Effector memory CD8-positive, alpha-beta T cell (primary cell): ENCODE data around the gene PYGO2.

Experiments
- ATAC-seq: fragments of 150-1000 bp; cut with Tn5 transposase; replicated peaks from 2 replicates; pipeline ENCODE4 v1.10.0; 2021; ENCODE audit warnings: mild to moderate bottlenecking, moderate library complexity
- DNase-seq, 3 experiments: peaks; one replicate each; pipeline ENCODE4 v3.0.0; 2021
- H3K27ac Mint-ChIP-seq, 2 donors: one replicate each; pipeline ENCODE4 v1.8.0; 2022; ENCODE audit warnings: mild to moderate bottlenecking in 2 of 2, mixed read lengths in 2 of 2, moderate library complexity in 2 of 2
- H3K27me3 Mint-ChIP-seq, 2 donors: one replicate each; pipeline ENCODE4 v1.8.0; 2022; ENCODE audit warnings: mixed read lengths in 2 of 2
- H3K36me3 Mint-ChIP-seq: one replicate; pipeline ENCODE4 v1.8.0; 2022; ENCODE audit warnings: mild to moderate bottlenecking, moderate library complexity, mixed read lengths; ENCODE audit not compliant: insufficient read depth
- H3K4me1 Mint-ChIP-seq, 2 donors: one replicate each; pipeline ENCODE4 v1.8.0; 2022; ENCODE audit warnings: low read depth in 2 of 2, mixed read lengths in 2 of 2
- H3K4me3 Mint-ChIP-seq, 2 donors: one replicate each; pipeline ENCODE4 v1.8.0; 2022; ENCODE audit warnings: mild to moderate bottlenecking in 2 of 2, mixed read lengths in 2 of 2, moderate library complexity in 2 of 2
- H3K9me3 Mint-ChIP-seq, 2 donors: one replicate each; pipeline ENCODE4 v1.8.0; 2022; ENCODE audit warnings: mixed read lengths in 2 of 2

The PYGO2 gene

DNA sequence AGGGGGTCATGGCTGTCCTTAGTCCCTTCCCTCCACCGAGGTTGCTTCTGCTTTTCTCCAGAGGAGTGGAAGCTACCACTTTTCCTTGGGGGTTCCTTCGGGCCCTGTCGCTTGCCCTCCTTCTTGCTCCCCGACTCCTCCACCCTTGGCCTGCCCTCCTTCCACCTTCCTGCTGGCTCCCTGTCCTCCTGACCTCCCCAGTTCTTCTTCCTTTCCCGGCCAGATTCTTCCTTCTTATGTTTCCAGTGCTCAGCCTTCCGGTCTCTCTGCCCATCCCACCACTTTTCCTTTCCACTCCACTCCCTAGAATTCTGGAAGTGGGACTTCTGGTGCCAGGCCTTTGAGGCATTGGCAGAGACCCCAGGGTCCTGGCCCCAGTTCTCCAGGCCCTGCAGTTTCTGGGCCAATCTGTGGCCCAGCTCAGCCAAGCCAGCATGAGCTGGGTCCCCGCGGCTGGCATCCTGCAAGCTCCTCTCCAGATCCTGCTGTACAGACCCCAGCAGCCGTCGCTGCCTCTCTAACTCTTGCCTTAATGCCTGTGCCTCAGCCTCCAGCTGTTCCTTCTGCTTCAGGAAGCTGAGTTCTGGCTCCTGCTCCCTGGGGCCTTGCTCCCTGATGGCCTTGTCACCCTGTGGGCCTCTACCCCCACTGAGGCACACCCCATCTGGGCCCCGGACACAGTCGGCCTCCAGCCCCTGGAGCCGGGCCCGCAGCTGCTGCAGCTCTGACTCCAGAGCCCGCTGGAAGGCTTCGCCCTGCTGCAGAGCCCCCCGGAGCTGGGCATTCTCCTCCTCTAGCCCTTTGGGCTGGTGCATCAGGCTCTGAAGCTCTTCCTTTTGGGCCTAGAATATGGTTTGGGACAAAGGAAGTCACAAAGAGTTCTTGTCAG is 15.4 kb downstream of the PYGO2 start:
- DNase-seq (no peak), ATAC-seq (no peak)
- Mint-ChIP-seq H3K36me3 (peaks cover 97% of the 10 kb centered on the region), H3K27me3 (no peaks in the 10 kb centered on the region), H3K4me3 (peak overlapping the region in 1 of 2 donors; percentile 4), H3K9me3 (no peaks in the 10 kb centered on the region), H3K4me1 (peaks cover 34 to 45% of the 10 kb centered on the region in 2 donors), H3K27ac (peak overlapping the region in 1 of 2 donors; percentile 99)

DNA sequence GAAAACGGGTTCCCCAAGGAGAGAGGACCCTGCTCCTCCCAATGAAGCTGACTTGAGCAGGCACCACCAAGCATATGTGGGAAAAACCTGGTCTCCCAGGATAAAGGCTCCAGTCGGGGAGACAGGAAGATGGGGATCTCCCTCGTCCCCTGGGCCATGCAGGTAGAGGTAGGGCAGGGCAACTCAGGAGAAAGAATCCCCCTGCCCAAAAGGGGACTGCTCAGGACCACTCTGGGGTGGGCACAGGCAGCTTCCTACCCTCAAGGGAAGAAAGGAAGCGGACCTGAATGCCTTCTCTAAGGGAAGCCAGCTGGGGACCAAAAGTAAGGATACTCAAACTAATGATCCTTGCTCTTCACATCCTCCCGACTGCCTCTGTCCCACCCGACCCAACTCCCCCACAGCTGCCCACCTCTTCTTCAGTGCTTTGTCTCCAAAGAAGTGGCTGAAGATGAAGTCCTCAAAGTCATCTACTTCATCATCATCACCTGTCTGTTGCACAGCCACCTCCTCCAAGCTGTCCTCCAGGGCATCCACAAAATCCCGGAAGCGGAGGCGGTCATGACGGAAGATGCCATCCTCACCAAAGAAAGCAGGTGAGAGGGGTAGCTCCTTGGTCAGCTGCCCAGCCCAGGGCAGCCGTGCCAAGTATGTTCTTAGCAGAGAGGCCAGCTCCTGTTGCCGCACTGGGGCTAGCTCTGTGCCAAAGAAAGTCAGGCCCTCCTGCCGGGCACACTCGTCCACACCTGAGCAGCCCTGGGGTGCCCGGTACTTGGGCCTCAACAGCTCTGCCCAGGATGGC is 16.2 kb downstream of the PYGO2 start:
- no peak overlapping the region for H3K4me3 Mint-ChIP-seq
- H3K27ac Mint-ChIP-seq = peak overlapping the region; percentile 95 to 99
- peaks cover 90% of the 10 kb centered on the region for H3K36me3 Mint-ChIP-seq
- peaks cover 37 to 48% of the 10 kb centered on the region in 2 donors for H3K4me1 Mint-ChIP-seq
- no peaks in the 10 kb centered on the region for H3K27me3 Mint-ChIP-seq
- ATAC-seq (no peak), DNase-seq (no peak)
- H3K9me3 Mint-ChIP-seq = no peaks in the 10 kb centered on the region

DNA sequence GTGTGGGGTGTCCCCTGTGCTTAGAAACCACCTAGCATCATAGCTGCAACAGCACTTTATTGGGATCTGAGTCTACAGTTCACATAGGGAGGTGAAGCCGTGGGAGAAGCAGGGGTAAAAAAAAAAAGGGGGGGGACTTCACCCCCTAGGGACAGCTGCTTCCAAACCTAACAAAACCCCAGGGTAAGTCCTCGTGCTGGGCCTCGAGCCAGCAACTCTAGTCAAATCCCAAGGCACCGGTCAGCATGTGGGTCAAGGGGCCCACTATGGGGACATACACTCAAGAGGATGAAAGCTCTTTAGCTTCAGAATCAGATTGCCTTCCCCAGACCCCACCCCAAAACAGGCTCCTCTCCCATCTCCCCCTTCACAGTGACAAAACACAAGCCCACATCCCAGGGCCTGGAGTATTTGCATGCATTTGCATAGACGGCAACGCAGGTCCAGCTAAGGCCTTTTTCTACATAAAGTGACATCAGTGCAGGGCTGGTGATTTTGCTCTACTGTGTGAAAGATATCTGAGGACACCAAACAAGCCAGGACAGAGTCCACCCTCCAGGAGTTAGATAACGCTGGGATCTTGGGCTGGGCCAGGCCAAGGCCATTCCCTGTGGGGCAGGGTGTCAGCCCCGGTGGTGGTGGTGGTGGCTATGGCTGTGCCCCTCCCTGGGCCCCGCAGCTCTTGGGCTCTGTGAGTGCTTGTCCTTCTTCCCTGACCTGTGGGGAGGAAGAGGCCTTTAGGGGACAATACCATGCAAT is 17.0 kb downstream of the PYGO2 start:
- Mint-ChIP-seq H3K4me3 (peak overlapping the region in 1 of 2 donors; percentile 70), H3K4me1 (peaks cover 39 to 52% of the 10 kb centered on the region in 2 donors), H3K9me3 (no peaks in the 10 kb centered on the region), H3K27me3 (no peaks in the 10 kb centered on the region), H3K27ac (peak overlapping the region; percentile 95 to 99), H3K36me3 (peaks cover 91% of the 10 kb centered on the region)
- ATAC-seq (no peak), DNase-seq (peak in 1 of 3 experiments; percentile 8)

DNA sequence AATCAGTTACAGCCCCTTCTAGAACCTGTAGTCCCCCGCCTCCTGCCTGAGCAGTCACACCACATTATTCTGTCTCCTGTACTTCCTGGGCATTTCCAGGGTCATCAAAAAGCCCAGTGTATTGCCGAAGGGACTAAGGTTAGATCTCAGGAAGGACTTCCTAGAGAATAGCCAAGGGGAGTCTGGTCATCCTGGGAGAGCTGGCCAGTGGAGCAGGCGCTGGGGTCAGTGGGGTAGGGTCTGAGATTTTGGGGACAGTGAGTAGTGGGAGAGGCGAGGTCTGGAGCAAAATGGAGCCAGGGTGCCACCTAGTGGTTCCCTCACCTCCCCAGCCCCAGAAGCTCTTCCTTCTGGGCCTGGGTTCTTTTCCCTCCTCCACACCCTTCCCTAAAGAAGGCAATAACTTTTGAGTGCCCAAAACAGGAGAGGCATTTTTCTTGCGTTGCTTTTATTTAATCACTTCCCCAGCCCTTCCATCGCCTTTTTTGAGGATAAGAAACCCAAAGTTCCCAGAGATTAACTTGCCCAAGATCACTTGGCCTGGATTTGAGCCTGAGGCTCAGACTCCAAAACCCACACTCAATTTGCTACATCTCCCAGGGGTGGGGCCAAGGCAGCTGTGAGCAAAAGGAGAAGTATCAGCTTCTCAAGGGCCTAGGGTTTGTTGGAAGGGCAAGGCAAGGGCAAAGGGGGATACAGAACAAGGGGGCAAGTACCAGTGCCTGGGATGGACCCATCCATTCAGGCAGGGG is 17.8 kb downstream of the PYGO2 start:
- Mint-ChIP-seq H3K4me3 (peak overlapping the region; percentile 57 to 70), H3K9me3 (no peaks in the 10 kb centered on the region), H3K4me1 (peaks cover 44 to 57% of the 10 kb centered on the region in 2 donors), H3K27ac (peak overlapping the region; percentile 95 to 99), H3K27me3 (no peaks in the 10 kb centered on the region), H3K36me3 (peaks cover 91% of the 10 kb centered on the region)
- DNase-seq = peak in 1 of 3 experiments; percentile 17
- ATAC-seq = peak; percentile 29

DNA sequence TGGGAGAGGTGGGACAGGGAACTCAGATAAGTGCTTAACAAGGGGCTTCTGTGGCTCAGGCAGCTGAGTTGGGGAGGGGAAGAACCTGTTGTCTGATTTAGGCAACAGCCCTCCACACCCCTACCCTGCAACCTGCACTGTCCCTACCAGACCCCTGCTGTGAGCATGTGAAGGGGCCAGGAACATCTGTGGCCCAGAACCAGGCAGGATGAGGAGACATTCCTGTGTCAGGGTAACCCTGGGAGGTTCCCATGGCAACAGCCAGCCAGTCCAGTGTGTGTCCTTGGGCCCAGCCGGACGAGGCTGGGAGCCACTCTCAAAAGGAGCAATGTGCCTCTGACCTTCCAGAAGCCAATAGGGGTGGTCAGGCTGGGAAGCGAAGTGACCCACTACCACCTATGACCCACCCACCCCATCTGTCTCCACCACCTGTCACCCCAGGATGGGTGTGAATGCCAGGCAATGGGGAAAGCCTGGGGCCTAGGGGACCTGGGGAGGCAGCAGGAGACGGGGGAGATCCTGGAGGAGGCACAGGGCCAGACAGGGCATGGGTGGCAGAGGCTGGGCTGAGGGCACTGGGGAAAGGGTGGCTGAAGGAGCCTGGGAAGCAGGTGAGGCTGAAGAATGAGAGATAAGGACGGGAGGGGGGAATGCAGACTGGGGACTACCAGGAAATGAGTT is 20.1 kb downstream of the PYGO2 start:
- ATAC-seq (no peak), DNase-seq (no peak)
- peaks cover 60 to 65% of the 10 kb centered on the region in 2 donors for H3K4me1 Mint-ChIP-seq
- peak overlapping the region; percentile 34 to 70 for H3K4me3 Mint-ChIP-seq
- H3K27ac Mint-ChIP-seq = peak overlapping the region; percentile 52 to 99
- H3K36me3 Mint-ChIP-seq = peaks cover 83% of the 10 kb centered on the region
- H3K9me3 Mint-ChIP-seq = no peaks in the 10 kb centered on the region
- H3K27me3 Mint-ChIP-seq = no peaks in the 10 kb centered on the region

DNA sequence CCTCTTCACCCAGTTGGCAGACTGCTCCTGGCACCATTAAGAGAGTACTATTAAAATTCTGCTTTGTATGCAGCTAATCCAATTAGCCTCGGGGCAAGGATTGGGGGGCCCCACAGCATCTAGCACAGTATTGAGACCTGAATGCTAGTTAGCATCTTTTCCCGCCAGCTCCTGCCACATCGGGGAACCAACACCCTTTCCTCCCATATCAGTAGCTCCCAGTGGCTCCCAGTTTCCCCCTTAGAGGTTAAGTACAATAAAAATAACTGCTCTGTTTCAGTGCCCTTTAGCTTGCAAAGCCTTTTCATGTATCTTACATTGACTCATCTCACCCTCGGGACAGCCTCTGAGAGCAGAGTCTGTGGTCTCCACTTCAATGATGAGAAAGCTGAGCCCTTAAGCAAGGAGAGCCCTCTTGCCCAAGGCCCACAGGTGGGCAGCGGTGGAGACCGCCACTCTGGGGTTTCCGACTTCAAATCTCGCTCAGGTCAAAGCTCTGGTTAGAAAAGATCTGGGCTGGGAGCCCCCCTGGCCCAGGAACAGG is 20.9 kb downstream of the PYGO2 start:
- DNase-seq (no peak), ATAC-seq (no peak)
- Mint-ChIP-seq H3K9me3 (no peaks in the 10 kb centered on the region), H3K4me3 (peak overlapping the region; percentile 34 to 70), H3K4me1 (peaks cover 63 to 68% of the 10 kb centered on the region in 2 donors), H3K27ac (peak overlapping the region; percentile 52 to 99), H3K36me3 (peaks cover 81% of the 10 kb centered on the region), H3K27me3 (no peaks in the 10 kb centered on the region)

DNA sequence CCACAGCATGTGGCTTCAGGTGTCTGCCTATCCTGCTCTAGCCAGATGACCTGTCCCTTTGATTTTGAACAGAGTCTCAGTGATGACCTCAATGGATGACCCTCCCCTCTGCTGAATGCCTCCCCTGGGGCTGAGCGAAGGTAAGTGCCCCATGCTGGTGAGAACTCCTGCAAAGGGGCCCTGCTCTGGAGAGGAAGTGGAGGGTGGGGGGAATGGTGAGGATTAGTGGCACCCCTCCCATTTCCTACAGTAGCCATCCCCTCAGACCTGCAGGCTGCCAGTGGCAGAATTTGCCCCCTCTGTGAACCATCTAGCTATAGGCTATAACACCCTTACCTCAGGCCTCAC is 21.4 kb downstream of the PYGO2 start:
- Mint-ChIP-seq H3K4me1 (peaks cover 64 to 71% of the 10 kb centered on the region in 2 donors), H3K9me3 (no peaks in the 10 kb centered on the region), H3K36me3 (peaks cover 76% of the 10 kb centered on the region), H3K4me3 (peak overlapping the region; percentile 34 to 70), H3K27me3 (no peaks in the 10 kb centered on the region), H3K27ac (peak overlapping the region; percentile 52 to 99)
- no peak for ATAC-seq
- DNase-seq = no peak

DNA sequence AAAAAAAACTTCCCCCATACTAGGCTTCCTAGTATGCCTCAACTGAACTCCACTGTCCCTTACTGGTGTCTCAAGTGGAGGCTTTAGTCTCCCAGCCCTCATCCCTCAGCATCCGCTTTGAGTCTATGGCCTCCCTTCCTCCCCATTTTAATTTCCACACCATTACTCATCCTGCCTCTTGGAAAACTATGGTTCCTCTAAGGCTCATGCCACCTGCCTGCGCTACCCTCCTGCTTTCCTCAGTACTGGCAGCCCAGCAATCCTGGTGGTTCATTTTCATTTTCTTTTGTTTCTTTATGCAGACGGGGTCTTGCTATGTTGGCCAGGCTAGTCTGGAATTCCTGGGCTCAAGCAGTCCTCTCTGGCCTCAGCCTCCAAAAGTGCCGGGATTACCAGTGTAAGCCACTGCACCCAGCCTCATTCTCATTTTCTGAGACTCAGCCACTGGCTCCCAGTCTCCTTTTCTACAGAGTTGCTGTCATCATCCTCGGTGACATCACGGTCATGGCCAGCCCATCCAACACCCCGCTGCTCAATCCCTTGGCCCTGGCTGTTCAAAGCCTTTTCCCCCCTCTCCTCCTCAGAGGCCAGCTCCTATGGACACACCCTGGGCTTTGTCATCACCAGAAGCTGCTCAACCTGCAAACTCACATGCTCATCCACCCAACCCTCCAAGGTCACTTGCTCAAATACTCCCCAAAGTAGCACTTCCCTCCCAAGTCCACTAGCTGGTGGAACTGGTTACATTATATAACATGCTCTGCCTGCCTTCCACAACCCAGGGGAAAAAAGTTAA is 22.8 kb downstream of the PYGO2 start:
- no peaks in the 10 kb centered on the region for H3K27me3 Mint-ChIP-seq

DNA sequence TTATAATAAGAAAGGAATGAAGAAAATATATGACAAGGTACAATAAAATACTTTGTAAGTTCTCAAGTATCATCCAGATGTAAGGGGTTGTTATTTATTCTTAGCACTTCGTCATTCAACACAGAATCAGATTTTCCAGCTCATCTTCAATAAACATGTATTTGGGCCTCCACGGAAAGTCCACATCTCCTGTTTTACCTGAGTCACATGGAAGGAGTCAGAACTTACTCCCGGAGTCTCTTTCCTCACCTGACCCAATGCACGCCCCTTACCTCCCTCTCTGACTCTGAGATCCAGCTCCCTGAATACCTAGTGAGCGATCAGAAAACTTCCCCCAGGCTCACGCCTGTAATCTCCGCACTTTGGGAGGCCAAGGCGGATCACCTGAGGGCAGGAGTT is 23.6 kb downstream of the PYGO2 start:
- Mint-ChIP-seq H3K36me3 (peaks cover 54% of the 10 kb centered on the region), H3K9me3 (no peaks in the 10 kb centered on the region), H3K27me3 (no peaks in the 10 kb centered on the region), H3K4me1 (peaks cover 56 to 57% of the 10 kb centered on the region in 2 donors), H3K4me3 (peak overlapping the region; percentile 91 to 94), H3K27ac (peak overlapping the region; percentile 99 to 100)
- DNase-seq = no peak
- ATAC-seq = no peak

More for the DNA sequence above, 22.8 kb downstream of the PYGO2 start:
- Mint-ChIP-seq H3K36me3 (peaks cover 62% of the 10 kb centered on the region), H3K4me3 (peak overlapping the region; percentile 54 to 91), H3K9me3 (no peaks in the 10 kb centered on the region), H3K4me1 (peaks cover 61 to 63% of the 10 kb centered on the region in 2 donors), H3K27ac (peak overlapping the region; percentile 99 to 100)
- DNase-seq (no peak), ATAC-seq (no peak)

DNA sequence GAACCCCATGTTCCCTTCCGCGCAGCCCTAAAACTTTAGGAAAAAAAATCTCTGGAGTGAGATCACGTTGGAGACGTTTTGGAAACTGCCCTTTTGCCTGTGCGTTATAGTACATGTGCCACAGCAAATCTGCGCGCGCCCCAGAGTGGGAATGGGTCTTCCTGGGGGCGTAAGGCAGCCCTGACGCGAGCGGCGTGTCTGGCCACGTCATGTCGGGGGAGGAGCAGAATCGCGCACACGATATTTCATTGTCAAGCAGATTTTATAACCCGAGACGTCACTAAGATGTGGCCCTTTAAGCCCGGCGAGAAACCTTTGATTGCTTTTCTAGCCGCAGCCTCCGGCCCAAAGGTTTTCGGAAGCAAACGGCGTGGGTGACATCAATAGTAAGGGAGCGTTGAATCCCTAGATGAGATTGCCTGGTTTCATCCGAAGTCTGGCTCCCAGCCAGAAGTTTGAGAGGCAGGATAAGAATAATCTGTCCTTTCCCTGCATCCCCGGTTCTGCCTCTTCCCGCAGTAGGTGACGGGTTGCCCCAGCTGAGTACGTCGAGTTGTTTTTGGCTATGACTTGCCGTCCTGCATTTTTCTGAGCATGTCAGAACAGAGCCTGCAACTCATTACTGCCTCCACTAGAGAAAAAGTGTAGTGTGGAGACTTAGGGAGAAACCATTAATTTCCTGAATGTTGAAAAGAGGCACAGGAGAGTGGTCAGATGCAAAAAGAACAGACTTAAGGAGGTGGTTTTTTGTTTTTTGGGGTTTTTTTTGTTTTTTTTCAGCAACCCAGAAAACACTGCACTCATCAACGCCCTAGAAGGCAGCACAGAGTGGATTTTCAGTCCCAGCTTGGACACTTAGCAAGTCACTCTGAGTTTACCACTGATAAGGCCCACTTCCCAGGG is 24.2 kb downstream of the PYGO2 start:
- DNase-seq = peak; percentile 92 to 93 (median 93)
- H3K27ac Mint-ChIP-seq = peak overlapping the region; percentile 99 to 100
- peak; percentile 80 for ATAC-seq
- H3K27me3 Mint-ChIP-seq = no peaks in the 10 kb centered on the region
- peaks cover 49 to 51% of the 10 kb centered on the region in 2 donors for H3K4me1 Mint-ChIP-seq
- H3K4me3 Mint-ChIP-seq = peak overlapping the region; percentile 91 to 94
- no peaks in the 10 kb centered on the region for H3K9me3 Mint-ChIP-seq
- peaks cover 48% of the 10 kb centered on the region for H3K36me3 Mint-ChIP-seq
